ENCODE results near the gene EMID1. TPM values are rescaled to one million over a fixed set of nuclear protein-coding genes. Genes with fewer than 3 reads are reported as not detected.
"Not testable (repeated sequence)": the region's sequence is repeated elsewhere in the genome, so short reads cannot be mapped to it uniquely, and the experiment has no call there.

The EMID1 gene
- polyA plus RNA-seq, 4 donors: 63.6 to 119 (median 99.3) TPM

GRCh38 chr22:29226351-29226981 lies 20.8 kb downstream of the EMID1 start:
- no peak for DNase-seq (ENCODE audit: low read depth in 4 of 4, low spot score in 2 of 4)

- DNase-seq (ENCODE audit: low read depth in 4 of 4, low spot score in 2 of 4): no peak
Measured at GRCh38 chr22:29230972-29231875, 25.5 kb downstream of the EMID1 start.

DNA sequence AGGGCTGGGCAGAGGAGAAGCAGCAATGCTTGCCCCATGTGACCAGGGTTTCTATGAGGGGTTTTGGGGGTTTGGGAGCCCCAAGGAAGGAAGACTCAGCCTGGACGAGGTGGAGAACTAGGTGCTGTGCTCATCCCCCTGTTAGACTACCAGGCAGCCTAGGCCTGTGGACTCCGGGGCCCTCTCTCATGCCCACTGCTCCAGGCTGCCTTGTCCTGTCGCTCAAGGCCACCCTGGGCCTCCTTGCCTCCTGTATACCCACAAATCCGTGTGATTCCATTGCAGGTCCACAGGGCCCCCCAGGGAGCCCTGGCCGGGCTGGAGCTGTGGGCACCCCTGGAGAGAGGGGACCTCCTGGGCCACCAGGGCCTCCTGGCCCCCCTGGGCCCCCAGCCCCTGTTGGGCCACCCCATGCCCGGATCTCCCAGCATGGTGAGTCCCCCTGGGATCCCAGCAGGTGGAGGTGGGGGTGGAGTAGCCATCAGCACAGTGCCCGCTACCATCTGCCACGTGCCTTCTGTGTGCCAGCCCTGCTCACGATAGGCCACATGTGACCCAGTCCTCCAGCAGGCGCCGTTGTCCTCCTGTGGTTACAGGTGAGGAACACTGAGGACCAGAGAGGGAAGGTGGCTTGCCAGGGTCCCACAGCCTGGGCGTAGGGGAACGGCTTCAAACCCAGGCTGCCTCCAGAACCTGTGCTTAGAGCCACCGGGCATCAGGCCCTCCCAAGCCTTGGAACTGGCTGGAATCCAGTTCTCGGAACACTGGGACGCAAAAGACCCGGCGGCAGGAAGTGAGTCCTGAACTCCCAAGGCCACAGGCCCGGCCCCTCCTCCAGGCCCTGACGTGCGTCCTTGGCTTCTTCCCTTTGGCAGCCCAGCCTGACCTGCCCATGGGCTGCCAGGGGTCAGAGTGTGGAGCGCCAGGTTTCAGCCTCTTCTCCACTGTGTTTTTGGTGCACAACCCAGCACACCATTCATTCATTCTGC lies 26.6 kb downstream of the EMID1 start:
- DNase-seq (ENCODE audit: low read depth in 4 of 4, low spot score in 2 of 4): no peak

GRCh38 chr22:29233277-29233877 lies 27.7 kb downstream of the EMID1 start:
- DNase-seq (ENCODE audit: low read depth in 4 of 4, low spot score in 2 of 4): no peak

DNA sequence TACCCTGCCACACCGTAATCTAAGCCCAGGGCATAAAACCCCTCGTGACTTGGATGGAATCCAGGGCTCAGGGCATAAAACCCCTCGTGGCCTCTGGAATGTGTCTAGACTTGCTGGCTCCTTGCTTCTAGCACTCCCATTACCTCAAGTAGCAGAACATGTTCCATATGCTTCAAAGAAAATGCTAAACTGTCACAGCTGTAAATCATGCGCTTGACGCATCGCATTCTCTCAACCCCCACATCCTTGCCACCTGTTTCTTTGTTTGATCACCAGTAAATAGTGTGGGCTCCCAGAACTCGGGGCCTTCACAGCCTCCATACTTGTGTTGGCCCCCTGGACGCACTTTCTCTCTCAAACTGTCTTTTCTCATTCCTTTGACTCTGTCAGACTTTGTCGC lies 34.8 kb downstream of the EMID1 start:
- not testable (repeated sequence) for DNase-seq (ENCODE audit: low read depth in 4 of 4, low spot score in 2 of 4)

DNA sequence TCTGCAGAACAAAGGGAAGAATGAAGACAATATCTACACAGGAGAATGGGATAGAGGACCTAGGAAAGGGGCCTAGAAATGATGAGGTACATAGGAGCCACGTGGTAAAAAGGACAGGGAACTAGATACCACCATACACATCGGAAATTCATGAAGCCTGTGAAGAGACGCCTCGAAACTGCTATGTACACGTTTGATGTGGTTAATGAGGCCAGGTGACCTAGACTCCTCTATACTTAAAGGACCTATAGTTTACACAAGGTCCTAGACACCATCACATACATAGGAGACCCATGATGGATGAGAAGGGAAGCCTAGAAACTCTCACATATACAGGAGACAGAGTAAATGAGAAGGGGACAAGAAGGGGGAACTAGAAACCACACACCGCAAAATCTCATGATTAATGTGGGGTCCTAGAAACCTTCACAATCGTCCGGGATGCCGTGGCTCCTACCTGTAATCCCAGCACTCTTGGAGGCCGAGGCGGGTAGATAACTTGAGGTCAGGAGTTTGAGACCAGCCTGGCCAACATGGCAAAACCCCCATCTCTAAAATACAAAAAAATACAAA lies 38.3 kb downstream of the EMID1 start:
- DNase-seq (ENCODE audit: low read depth in 4 of 4, low spot score in 2 of 4): no peak

- no peak for DNase-seq (ENCODE audit: low read depth in 4 of 4, low spot score in 2 of 4)
Measured at GRCh38 chr22:29244785-29245625, 39.3 kb downstream of the EMID1 start.

GRCh38 chr22:29245626-29246385 lies 40.1 kb downstream of the EMID1 start:
- peak in 1 of 4 donors; percentile 45 for DNase-seq (ENCODE audit: low read depth in 4 of 4, low spot score in 2 of 4)

DNA sequence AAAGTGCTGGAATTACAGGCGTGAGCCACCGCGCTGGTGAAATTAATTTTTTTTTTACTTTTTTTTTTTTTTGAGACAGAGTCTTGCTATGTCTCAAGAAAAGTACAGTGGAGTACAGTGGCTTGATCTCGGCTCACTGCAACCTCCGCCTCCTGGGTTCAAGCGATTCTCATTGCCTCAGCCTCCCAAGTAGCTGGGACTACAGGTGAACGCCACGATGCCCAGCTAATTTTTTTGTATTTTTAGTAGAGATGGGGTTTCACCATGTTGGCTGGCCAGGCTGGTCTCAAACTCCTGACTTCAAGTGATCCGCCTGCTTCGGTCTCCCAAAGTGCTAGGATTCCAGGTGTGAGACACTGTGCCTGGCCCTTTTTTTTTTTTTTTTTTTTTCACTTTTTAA lies 42.2 kb downstream of the EMID1 start:
- not testable (repeated sequence) for DNase-seq (ENCODE audit: low read depth in 4 of 4, low spot score in 2 of 4)

GRCh38 chr22:29251265-29251664 lies 45.6 kb downstream of the EMID1 start:
- DNase-seq (ENCODE audit: low read depth in 4 of 4, low spot score in 2 of 4): no peak

- no peak for DNase-seq (ENCODE audit: low read depth in 4 of 4, low spot score in 2 of 4)
Measured at GRCh38 chr22:29251981-29252911, 46.5 kb downstream of the EMID1 start.

DNA sequence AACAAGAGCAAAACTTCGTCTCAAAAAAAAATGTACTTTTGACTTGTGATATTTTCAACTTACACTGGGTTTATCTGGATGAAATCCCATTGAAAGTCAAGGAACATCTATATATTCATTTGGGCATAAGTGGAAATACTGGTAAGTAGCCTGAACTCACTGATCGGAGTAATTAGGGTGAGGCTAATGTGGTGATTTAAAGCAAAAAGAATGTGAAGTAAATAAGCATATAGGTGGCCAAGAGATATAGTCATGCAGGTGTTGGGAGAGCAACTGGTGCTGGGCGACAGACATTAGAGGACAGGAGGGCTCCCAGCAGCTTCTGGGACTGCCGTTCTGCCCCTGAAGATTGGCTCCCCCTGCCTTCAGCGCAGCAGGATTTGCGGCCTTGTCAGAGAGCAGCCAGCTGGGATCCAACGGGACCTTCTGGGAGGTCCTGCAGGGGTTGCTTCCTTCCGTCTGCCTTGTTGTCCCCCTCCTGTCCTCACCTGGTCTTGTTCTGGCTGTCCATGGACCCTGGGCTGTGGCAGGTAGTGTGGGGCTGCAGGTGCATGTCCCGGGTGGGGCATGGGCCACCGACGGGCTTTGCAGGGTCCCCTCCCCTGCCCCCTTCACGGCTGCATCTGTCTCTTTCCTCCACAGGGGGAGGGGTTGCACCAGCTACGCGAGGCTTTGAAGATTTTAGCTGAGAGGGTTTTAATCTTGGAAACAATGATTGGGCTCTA lies 48.0 kb downstream of the EMID1 start:
- DNase-seq (ENCODE audit: low read depth in 4 of 4, low spot score in 2 of 4): no peak

- DNase-seq (ENCODE audit: low read depth in 4 of 4, low spot score in 2 of 4): no peak
Measured at GRCh38 chr22:29254286-29254660, 48.6 kb downstream of the EMID1 start.

GRCh38 chr22:29255064-29255621 lies 49.4 kb downstream of the EMID1 start:
- DNase-seq (ENCODE audit: low read depth in 4 of 4, low spot score in 2 of 4): no peak

DNA sequence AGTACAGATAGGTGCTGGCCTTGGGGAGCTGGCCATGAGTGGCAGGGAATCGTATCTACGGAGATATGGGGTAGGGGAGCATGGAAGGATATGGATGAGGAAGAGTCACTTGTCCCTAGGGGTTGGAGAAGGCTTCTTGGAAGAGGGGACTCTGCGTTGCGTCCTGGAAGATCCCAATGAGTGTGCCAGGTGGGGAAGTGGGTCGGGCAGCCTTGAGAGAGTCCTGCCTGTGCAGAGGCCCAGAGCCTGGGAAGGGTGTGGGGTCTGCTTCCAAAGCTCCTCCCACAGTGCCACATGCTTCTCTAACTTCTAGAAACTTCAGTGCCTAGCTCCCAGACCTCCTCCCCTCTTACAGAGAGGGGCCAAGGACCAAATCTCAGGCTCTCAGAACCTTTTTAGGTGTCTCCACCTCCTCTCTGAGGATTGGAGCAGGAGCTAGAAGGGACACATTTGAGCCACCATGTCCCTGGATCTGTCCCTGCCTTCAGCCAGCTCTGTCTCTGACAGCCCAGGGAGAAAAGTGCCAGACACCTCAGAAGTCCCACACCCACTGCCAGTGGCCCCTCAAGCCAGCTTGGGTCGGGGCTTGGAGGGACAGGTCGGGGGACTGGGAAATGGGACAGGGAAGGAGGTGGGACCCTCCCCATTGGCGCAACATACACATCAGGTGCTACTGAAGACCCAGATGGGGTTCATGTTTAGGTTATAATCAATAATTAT lies 51.1 kb downstream of the EMID1 start:
- no peak for DNase-seq (ENCODE audit: low read depth in 4 of 4, low spot score in 2 of 4)

- DNase-seq (ENCODE audit: low read depth in 4 of 4, low spot score in 2 of 4): no peak
Measured at GRCh38 chr22:29257751-29258181, 52.1 kb downstream of the EMID1 start.

Measured in left renal cortex interstitium (tissue), 4 donors.